GM21423 (cell line): Measurements from ENCODE around the gene PLCD3.

Source experiments
- ATAC-seq: cut with Tn5 transposase; IDR thresholded peaks from one replicate; pipeline ENCODE4 v1.9.1; 2021; ENCODE audit warnings: mild to moderate bottlenecking, moderate library complexity; ENCODE audit not compliant: unreplicated experiment

Gene PLCD3

DNA sequence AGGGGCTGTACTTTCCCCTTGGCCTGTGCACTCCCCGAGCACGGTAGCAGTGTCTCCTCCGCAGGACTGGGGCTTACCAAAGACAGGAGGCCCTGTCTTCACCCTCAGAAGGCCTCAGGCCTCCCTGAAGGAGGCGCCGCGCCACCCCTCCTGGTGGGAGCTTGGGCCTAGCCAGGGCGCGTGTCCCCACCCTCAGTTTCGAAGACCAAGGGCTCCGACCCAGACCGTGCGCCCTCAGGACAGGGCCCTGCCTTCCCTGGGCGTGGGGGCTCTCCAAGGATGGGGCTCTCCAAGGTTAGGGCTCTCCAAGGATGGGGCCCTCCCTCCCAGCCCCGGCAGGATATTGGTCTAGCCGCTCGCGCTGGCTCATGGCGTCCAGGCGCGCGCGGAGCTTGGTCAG, 11.8 kb downstream of the PLCD3 start:
- ATAC-seq, result no peak

DNA sequence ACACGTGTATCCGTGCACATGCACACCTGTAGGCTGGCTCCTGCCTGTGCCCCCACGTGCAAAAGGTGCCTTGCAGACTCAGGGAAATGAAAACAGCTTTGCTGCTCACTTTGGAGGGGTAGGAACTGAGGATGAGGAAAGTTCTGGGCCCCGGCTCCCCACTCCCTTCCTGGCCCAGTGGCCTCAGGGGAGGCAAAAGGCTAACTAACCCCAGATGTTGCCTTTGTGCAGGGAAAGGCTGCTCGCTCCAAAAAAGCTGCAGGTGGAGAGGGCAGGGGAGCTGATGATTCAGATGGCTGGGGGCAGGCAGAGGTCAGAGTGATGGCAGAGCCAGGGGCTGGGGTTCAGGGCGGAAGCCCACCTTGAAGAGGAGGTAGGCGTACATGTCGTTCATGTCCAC, 12.4 kb downstream of the PLCD3 start:
- ATAC-seq, result no peak

DNA sequence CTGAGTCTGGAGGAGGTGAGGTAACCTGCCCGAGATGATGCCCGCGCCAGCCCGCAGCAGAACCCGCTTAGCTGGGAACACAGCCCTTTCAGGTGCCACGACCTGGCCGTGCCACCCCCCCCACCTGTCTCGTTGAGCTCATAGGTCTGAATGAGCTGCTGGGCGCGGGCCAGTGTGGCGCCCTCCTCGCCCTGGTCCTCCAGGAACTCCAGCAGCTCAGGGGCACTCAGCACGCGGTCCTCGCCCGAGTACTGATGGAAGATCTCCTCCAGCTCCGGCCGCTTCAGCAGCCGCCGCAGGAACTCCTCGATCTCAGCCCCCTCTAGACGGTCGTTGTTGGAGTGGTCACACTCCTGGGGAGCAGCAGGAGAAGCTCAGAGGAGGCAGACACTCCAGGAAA, 13.6 kb downstream of the PLCD3 start:
- ATAC-seq, result no peak

DNA sequence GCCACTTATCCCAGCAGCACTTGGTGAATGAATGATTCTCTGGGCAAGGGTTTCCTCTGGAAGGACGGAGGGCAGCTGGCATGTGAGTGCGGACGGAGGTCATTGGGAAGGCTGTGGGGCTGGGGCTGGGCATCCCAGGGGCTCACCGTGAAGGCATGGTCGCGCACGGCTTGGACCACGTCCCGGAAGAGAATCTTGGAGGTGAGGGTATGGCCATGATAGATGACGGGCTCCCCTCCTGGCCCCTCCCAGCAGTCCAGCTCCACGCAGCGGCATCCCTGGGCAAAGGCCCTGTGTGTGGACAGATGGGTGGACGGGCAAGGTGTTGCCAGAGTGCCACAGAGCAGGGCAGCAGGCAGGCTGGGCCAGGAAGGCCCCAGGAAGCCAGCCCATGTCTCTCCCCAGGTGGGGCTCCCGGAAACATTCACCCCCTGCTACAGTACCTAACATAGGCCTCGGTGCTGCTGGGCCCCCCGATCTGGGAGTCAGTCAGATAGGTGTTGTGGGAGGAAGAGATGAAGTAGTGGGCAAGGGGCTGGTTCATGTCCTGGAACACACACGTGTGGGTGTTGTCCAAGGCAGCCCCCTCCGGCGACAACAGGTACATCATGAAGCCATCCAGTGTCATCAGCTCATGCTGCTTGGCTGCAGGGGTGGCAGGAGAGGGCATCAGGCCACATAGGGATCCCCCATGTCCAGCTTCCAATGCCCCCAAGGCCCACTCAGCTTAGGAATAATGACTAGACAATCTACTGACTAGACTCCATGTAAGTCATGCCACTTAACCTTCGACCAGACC, 14.3 kb downstream of the PLCD3 start:
- ATAC-seq, result no peak

DNA sequence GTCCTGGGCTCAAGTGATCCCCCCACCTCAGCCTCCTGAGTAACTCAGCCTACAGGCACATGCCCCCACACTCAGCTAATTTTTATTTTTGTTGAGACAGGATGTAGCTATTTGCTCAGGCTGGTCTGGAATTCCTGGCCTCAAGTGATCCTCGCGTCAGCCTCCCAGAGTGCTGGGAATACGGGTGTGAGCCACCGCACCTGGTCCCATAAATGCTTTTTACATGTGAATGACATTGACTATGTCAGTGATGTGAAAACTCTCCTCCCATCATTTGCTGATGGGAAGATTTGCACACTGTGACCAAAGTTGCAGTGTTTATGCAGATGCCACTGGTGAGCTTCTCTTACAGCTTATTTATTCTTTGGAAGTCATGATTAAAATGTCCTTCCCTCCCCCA, 15.0 kb downstream of the PLCD3 start:
- no peak for ATAC-seq

DNA sequence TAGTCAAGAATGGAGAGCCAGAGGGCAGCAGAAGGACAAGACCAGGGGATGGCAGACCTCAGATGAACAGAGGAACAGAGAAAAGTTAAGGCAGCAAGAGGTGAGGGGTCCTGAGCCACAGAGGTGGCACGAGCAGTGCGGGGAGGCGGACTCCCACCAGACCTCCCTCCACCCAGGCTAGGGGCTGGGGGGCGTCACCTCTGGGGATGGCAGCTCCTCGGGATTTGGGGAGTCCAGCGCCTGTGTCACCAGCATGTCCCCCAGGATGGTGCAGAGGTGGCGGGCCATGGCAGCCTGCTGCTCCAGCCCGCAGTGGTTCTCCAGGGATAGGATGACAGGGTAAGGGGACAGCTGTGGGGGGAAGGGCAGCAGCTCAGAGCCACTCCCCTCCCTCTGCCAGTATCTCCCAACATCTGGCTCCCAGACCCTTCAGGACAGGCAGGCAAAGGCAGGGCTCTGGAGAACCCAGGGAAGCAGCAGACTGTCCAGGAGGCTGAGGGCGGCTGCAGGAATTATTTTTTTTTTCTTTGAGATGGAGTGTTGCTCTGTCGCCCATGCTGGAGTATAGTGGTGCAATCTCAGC, 15.8 kb downstream of the PLCD3 start:
- ATAC-seq, result no peak

DNA sequence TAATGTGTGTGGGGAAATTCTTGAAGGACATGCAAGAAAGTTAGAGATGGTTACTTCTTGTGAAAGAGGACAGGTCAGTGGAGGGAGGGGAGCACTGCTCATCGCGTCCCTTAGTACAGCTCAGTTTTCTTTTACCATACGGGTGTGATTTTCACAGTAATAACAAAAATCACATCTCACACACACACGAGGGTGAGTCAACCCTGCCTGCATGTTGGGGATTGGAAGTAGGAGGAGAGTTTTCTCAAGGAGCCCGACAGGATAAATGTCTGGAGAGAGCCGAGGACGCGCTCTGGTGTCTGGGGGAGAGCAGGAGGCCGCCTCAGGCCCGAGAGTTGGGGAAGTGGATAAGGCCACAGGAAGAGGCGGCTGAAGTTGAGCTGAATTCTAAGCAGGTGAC, 16.4 kb downstream of the PLCD3 start:
- ATAC-seq, result no peak

DNA sequence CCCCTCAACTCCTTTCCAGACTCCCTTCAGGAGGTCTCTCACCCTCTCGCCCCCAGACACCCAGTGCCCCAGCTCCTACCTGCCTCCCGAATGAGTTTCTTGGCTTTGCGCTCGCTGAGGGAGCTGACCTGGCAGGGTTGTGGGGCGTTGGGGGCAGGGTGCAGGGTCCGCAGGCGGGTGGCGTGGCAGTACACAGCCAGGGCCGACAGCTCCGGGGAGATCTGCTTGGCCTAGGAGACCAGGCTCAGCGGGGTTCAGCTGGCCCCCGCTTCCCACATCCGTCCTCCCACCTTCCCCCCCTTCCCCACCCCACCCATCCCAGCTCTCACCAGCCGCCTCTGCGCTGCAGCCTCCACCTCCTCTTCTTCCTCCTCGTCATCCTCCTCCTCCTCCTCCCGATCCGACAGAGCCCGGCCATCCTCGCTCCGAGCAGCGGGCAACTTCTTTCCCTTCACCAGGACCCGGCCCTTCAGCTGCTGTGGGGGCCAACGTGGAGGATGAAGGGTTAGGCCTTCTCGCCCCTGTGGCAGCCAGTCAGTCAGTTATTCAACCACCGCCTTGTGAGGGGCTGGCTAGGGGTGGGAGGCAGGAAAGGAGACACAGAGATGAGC, 17.2 kb downstream of the PLCD3 start:
- ATAC-seq, result no peak

DNA sequence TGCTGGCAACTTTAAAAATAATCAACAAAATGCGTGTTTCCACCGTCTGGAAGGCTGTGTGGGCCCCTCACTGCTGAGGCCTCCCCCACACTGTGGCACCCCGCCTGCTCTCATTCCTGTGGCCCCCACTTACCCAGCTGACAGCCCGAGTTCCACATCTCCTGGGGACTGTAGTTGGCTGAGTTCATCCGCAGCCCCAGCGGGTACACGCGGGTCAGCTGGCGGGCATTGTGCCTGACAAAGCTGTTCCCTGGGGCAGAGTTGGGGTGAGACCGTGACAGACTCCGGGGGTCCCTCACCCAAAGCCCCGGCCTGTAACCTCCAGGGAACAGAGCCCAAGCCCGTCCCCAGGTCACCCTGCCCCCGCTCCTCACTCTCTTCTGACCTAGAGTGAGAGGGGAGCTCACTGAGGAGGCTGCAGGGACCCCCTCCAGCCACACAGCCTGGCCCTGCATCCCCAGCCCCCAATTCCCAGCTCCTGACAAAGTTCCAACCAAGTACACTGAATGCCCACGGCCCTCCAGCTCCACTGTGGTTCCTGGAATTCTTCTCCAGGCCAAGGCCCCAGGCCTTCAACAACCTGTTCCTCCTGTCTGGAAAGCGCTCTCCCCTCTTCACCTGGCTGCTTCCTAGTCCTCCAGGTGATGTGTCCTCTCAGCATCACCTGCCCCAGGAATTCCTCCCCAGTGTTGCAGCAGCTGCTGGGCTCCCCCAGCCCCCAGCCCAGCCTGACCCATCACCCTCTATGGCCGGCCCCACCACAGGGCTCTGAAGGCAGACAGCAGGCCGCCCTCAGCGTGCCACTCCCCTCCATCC, 18.0 kb downstream of the PLCD3 start:
- ATAC-seq, result no peak

DNA sequence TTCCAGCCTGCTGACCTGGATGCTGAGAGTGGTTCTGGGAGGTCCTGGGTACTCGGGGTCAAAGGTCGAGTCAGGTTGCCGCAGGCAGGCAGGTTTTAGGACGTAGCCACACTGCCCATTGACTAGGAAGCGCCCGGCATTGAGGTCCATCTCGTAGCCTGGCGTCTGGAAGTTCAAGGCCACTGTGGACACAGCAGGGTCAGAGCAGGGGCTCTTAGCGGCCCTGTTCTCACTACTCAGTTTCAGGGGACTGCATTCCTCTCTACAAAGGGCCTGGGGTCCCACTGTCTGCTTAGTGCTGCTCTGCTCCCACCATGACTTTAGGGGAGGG, 18.9 kb downstream of the PLCD3 start:
- no peak for ATAC-seq

DNA sequence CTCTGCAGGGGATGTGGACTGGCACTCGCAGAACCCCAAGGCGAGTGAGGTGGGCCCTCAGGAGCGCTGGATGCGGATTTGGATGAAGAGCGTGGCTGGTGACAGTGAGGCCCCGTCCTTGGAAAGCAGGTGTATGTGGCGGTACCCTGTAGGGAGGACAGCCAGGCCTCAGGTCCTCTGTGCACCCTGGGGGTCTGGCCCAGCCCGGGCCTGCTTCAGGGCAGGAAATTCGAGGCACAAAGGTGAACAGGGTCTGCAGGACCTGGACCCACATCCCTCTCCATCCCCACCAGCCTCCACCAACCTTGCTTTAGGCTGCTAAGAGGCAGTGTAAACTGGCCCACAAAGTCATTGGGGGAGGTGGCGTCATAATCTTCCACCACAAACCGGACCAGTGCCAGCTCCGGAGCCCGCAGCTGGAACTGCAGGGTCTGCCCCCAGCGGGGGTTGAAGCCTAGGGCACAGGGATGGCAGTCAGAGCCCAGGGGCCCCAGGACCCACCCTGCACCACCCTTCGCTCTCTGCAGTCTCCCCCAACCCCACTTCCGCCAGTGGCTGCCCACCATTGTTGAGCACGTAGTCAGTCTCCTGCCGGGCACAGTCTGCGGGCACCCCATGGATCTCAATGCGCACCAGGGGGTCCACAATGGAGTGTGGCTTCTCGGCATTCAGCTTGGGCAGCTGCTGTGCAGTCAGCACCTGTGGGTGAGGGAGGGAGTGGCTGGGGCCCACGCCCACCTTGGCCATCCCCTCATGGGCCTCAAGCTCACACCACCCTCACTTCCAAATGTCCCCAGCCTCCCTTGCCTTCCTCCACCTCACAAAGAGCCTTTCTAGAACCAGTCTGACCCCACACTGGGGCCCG, 19.5 kb downstream of the PLCD3 start:
- ATAC-seq, result no peak

DNA sequence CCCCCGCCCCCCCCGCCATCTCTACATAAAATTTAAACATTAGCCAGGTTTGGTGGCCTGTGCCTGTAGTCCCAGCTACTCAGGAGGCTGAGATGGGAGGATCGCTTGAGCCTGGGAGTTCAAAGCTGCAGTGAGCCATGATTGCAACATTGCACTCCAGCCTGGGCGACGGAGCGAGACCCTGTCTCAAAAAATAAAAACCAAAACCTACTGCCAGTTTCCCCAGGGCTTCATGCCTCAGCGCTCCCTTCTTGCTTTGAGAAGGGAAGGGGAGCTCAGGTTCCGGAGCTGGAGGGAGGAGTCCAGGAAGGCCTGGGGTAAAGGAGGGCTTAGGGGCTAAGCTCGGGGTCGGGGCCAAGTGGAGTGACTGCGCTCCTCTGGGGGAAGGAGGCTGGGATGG, 20.5 kb downstream of the PLCD3 start:
- no peak for ATAC-seq

DNA sequence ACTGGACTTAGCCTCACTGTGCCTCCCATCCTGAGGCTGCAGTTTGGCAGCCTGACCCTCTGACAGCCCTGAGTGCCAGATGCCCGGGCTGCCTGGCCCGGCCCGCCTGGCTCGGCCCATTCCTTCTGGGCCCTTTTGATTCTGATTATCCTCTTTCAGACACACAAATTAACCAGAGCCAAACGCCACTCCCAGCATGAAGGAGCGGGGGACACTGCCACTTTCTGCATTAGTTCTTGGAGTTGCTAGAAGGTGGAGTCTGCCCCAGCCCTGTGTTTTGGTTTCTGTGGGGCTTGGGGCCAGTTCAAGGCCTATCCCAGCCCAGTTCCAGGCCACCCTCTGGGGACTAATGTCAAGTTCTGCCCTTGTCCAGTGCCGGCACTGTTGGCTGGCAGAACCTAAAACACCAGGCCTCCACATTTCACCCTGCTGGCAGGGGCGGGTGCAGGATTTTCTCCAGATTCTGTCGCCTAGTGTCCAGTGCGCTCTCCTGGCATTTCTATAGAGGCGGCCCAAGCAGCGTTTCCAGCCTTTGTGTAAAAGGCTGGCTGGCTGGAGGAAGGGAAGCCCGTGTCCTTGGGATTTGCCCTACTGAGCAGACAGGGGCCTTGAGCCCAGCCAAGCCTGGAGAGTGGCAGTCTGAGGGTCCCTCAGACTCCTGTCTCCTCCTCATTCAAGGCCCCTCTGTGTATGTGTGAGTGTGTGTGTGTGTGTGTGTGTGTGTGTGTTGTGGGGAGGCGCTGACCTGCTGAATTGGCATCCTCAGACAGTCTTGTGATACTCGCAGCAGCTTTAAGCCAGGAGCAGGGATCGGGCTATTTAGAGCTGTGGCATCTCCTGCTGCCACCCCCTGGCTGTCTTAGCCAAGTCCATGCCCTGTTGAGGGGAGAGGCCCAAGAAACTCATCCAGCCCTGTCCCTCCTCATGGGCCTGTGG, 21.4 kb downstream of the PLCD3 start:
- no peak for ATAC-seq

DNA sequence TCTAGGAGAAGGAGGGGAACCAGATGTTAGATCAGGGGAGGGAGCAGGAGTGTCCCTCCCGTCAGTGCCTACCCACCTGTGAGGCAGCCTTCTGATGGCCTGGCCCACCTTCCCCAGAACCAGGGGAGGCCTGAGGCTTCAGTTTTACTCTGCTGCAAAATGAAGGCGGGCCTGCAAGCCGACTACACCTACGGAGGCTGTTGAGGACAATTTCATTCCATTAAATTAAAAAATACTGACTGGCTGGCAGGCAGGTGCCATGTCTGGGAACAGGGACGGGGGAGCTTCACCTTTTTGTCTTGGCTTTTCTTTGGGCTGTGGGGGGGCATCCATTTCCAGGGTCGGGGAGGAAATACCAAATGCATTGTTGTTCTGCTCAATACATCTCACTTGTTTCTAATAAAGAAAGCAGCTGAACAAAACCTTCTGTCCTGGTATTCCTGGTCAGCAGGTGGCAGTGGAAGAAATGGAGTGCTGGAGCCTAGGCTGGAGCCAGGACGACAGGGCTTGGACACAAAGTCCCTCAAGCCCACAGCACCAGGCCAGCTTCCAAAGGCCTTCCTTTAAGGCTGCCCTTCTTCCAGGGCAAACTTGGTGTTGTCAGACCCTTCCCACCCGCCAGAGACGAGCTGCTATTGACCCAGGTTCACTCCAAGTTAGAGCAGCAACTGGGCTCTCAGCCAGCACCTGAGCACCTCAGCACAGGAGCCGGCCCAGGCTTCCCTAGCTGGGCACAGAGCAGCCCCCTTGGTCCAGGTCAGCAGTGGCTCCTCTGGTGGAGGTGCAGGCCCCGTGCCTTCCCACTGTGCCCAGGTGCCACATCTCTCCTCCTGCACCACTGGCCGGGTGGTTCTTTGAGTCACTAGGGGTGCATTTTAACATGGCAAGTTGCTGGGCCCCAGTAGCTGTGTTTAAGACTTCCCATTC, 23.5 kb downstream of the PLCD3 start:
- ATAC-seq, result no peak

DNA sequence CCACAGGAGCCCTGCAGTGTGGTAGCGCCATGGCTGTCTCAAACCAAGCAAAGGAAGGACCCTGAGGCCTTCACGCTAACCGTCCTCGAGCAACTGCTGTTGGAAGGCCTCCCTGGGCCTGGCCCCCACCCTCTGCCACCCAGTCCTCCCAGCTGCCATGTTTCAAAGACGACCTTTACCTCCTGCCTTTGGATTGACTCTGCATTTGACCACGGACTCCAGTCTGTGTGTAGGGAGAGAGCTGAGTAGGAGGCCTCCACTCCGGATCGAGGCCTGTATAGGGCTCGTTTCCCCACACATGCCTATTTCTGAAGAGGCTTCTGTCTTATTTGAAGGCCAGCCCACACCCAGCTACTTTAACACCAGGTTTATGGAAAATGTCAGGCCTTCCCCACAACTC, 24.3 kb downstream of the PLCD3 start:
- no peak for ATAC-seq

DNA sequence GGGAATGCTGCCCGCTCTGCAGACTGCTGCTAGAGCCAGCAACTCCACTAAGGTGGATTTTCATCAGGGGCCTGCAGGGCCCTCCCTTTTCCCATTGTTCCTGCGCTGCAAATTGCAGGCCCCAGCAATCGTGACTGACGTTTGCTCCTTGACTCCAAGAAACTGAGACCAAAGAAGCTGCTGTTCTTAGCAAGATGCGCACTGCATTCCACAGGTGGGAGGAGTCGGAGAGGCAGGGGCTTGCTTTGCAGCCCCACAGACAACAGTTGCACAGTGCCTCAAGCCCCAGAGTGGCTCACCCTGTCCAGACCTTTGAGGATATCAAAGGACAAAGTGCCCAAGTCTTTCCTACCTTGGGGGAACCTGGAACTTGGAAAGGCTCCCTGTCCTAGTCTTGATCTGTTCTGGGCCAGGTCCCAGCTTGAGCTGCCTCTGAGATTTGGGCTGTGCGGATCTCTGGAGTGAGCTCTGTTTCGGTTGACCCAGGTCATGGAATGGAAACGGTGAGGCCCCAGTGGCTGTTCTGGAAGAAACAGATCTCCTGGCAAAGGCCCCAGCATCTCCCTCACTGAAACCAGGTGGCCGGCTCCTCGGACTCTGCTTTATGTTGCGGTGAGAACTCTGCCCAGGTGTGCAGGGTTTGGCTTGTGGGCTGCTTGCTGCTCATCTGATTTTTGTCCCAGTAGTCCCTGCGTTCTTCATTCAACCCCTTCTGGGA, 24.9 kb downstream of the PLCD3 start:
- no peak for ATAC-seq

DNA sequence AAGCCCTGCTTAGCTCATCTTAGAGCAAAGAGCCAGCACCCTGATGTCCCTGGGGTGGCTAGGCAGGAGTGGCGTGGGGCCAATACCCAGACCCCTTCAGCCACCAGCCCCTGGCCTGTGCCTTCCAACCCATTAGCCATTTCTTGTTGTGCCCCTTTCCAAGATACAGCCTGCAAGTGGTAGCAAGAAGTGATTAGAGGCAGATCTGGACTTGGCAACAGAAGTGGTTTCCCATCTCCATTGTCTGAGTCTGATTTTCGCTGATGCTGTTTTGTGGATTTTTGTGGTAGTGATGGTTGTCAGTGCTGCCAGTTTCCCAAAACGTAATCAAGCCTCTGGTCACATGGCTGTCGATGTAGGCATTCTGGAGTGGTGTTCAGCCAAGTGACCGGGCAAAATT, 25.7 kb downstream of the PLCD3 start:
- no peak for ATAC-seq

DNA sequence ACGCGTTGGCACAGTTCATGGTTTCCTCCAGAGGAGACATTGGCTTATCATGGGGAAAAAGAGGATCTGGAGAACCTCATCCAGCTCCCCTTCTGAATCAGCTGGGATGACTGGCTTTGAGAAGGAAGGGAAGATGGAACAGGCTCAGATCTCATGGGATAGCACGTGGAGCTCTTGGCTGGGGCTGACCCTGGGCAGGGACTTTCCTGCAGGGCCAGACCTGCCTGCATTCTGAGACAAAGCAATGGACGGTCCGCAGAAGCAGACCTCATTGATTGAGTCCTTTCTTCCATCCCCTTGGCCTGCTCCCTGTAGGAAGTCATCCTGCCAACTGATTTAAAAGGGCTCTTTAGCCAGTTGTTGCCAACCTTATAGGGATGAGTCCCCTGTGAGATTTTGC, 26.2 kb downstream of the PLCD3 start:
- ATAC-seq, result no peak
